Lung (tissue), 16 donors: ENCODE results near the gene APEX1. TPM values are rescaled to one million over a fixed set of nuclear protein-coding genes. Genes with fewer than 3 reads are reported as not detected.

ENCODE experiments used
- ATAC-seq: fragments of 200-7000 bp; cut with Tn5 transposase; one replicate; pipeline ENCODE4 v1.9.1; 2020; ENCODE audit warnings: moderate number of reproducible peaks; ENCODE audit not compliant: insufficient read depth, low FRiP score
- DNase-seq, 3 donors: peaks; one replicate each; pipeline ENCODE4 v3.0.0-alpha.2; 2013 to 2017
- H3K27ac ChIP-seq, 2 donors: one replicate each; pipeline ENCODE4 v1.5.1; 2013; ENCODE audit warnings: mild to moderate bottlenecking in 2 of 2, moderate library complexity in 2 of 2, control low read depth in 1 of 2, inconsistent platforms in 1 of 2, low read depth in 1 of 2, low read length in 1 of 2
- H3K27me3 ChIP-seq, 3 donors: one replicate each; pipeline ENCODE4 v1.5.1; 2013; ENCODE audit warnings: low read length in 2 of 3; ENCODE audit not compliant: control insufficient read depth in 3 of 3, insufficient read depth in 3 of 3
- H3K36me3 ChIP-seq, 4 donors: one replicate each; pipeline ENCODE4 v1.5.1; 2013; ENCODE audit warnings: low read length in 4 of 4, mild to moderate bottlenecking in 1 of 4, moderate library complexity in 1 of 4; ENCODE audit not compliant: control insufficient read depth in 4 of 4, insufficient read depth in 4 of 4
- H3K4me1 ChIP-seq, 5 donors: one replicate each; pipeline ENCODE4 v1.5.1; 2013; ENCODE audit warnings: low read length in 5 of 5, mild to moderate bottlenecking in 2 of 5, moderate library complexity in 1 of 5; ENCODE audit not compliant: control insufficient read depth in 5 of 5, insufficient read depth in 5 of 5
- H3K4me3 ChIP-seq: one replicate; pipeline ENCODE4 v1.5.1; 2013; ENCODE audit warnings: mild to moderate bottlenecking, control low read depth, moderate library complexity
- H3K9ac ChIP-seq, 2 donors: one replicate each; pipeline ENCODE4 v1.5.1; 2013; ENCODE audit warnings: low read length in 2 of 2, control low read depth in 1 of 2; ENCODE audit not compliant: insufficient read depth in 1 of 2
- H3K9me3 ChIP-seq, 4 donors: one replicate each; pipeline ENCODE4 v1.5.1; 2013; ENCODE audit warnings: low read length in 3 of 4, mild to moderate bottlenecking in 1 of 4, moderate library complexity in 1 of 4; ENCODE audit not compliant: control insufficient read depth in 4 of 4, insufficient read depth in 3 of 4
- CTCF ChIP-seq: IDR thresholded peaks from 2 replicates; pipeline ENCODE4 v1.5.1; 2012; ENCODE audit warnings: mild to moderate bottlenecking; ENCODE audit errors: control extremely low read depth, extremely low read depth
- WGBS, 2 donors: extraction: QIAGEN DNeasy Blood & Tissue Kit; methylation state at CpG; one replicate each; pipeline ENCODE4 v1.1.7; 2013; 5-methylcytosine and 5-hydroxymethylcytosine counted together
- long read RNA-seq, 5 donors: transcript quantifications; one replicate each; lab custom pipeline, GENCODE V29; 2026
- polyA plus RNA-seq, 2 donors: library from polyadenylated mRNA; stranded (reverse); fragments of 200-250 nt; gene quantifications; one replicate each; pipeline ENCODE4 v1.2.1, GENCODE V29; 2013
- total RNA-seq, 2 donors: library from RNA; depleted of rRNA in 1 of 2; stranded (reverse); fragments of >200 nt in 1 of 2; gene quantifications; one replicate each; pipeline ENCODE4 v1.2.1, GENCODE V29; 2014 to 2021
- donor health status: control.
- donor health status: control.
- donor health status: Bipolar disorder and iron deficiency.
- donor health status: healthy.
- donor health status: DM: yes; HTN: yes; CAD: no.

Gene APEX1
- total RNA-seq (100 to 1,000 TPM in 1 of 2 donors, 10 to 100 TPM in 1; 66.2 to 144 TPM), polyA plus RNA-seq (100 to 1,000 TPM in 1 of 2 donors, 10 to 100 TPM in 1; 95.8 to 159 TPM)
- long read RNA-seq, donor 1, transcript APEX1-210 (5 exons, 1,437 nt), result minor isoform, 21 of 181 reads
- long read RNA-seq, donor 1, transcript APEX1-216 (3 exons, 1,803 nt), result minor isoform, 10 of 181 reads
- long read RNA-seq, donor 1, transcript APEX1-205 (4 exons, 1,603 nt), result minor isoform, 11 of 181 reads
- long read RNA-seq, donor 1, transcript APEX1-201 (5 exons, 1,484 nt), result major isoform, 87 of 181 reads
- long read RNA-seq, donor 1, partial matches to known transcripts, result 38 of 181 reads
- long read RNA-seq, donor 1, other reads (novel, unspliced or antisense), result 0 of 181 reads
- long read RNA-seq, donor 2, transcript APEX1-210 (5 exons, 1,437 nt), result minor isoform, 7 of 67 reads
- long read RNA-seq, donor 2, transcript APEX1-205 (4 exons, 1,603 nt), result minor isoform, 10 of 67 reads
- long read RNA-seq, donor 2, transcript APEX1-216 (3 exons, 1,803 nt), result minor isoform, 7 of 67 reads
- long read RNA-seq, donor 2, transcript APEX1-201 (5 exons, 1,484 nt), result major isoform, 34 of 67 reads
- long read RNA-seq, donor 2, partial matches to known transcripts, result 5 of 67 reads
- long read RNA-seq, donor 2, other reads (novel, unspliced or antisense), result 0 of 67 reads
- long read RNA-seq, donor 3, transcript APEX1-201 (5 exons, 1,484 nt), result major isoform, 43 of 155 reads
- long read RNA-seq, donor 3, transcript APEX1-205 (4 exons, 1,603 nt), result minor isoform, 10 of 155 reads
- long read RNA-seq, donor 3, transcript APEX1-216 (3 exons, 1,803 nt), result minor isoform, 6 of 155 reads
- long read RNA-seq, donor 3, transcript APEX1-210 (5 exons, 1,437 nt), result minor isoform, 7 of 155 reads
- long read RNA-seq, donor 3, partial matches to known transcripts, result 85 of 155 reads
- long read RNA-seq, donor 3, other reads (novel, unspliced or antisense), result 0 of 155 reads
- long read RNA-seq, donor 4, transcript APEX1-201 (5 exons, 1,484 nt), result major isoform, 22 of 92 reads
- long read RNA-seq, donor 4, transcript APEX1-205 (4 exons, 1,603 nt), result minor isoform, 6 of 92 reads
- long read RNA-seq, donor 4, transcript APEX1-216 (3 exons, 1,803 nt), result minor isoform, 6 of 92 reads
- long read RNA-seq, donor 4, transcript APEX1-210 (5 exons, 1,437 nt), result minor isoform, 5 of 92 reads
- long read RNA-seq, donor 4, partial matches to known transcripts, result 51 of 92 reads
- long read RNA-seq, donor 4, other reads (novel, unspliced or antisense), result 0 of 92 reads
- long read RNA-seq, donor 5, transcript APEX1-216 (3 exons, 1,803 nt), result minor isoform, 18 of 296 reads
- long read RNA-seq, donor 5, transcript APEX1-210 (5 exons, 1,437 nt), result minor isoform, 29 of 296 reads
- long read RNA-seq, donor 5, transcript APEX1-202 (5 exons, 1,387 nt), result minor isoform, 10 of 296 reads
- long read RNA-seq, donor 5, transcript APEX1-201 (5 exons, 1,484 nt), result major isoform, 86 of 296 reads
- long read RNA-seq, donor 5, partial matches to known transcripts, result 144 of 296 reads
- long read RNA-seq, donor 5, other reads (novel, unspliced or antisense), result 0 of 296 reads

- H3K27ac ChIP-seq, result peak within 1 kb of the TSS; percentile 96
- no peaks in the 10 kb centered on the region for H3K27me3 ChIP-seq
- peaks cover 25 to 45% (median 36%) of the 10 kb centered on the region in 4 donors for H3K36me3 ChIP-seq
- peaks cover 0 to 11% (median 5%) of the 10 kb centered on the region in 5 donors for H3K4me1 ChIP-seq
- DNase-seq (peak; percentile 99 to 100 (median 99)), ATAC-seq (peak; percentile 88)
- no peak for TF ChIP-seq CTCF
- H3K9me3 ChIP-seq, result no peaks in the 10 kb centered on the region
- peak within 1 kb of the TSS; percentile 87 to 93 for H3K9ac ChIP-seq
- WGBS, 2 donors, result 0% methylated on average over 56 of the region's 56 CpGs
- peak within 1 kb of the TSS; percentile 74 for H3K4me3 ChIP-seq
Measured at GRCh38 chr14:20454516-20455354, at the start of gene APEX1, which contains the start of gene OSGEP. TSS of gene APEX1 (plus strand) at chr14:20455226. CDS start at chr14:20455646, 420 bp downstream. TSS of gene OSGEP (minus strand) at chr14:20454812. CDS start at chr14:20454683, 129 bp downstream.

GRCh38 chr14:20409226-20409625, 45.8 kb upstream of the APEX1 start:
- WGBS, 2 donors, result 93 to 96% methylated on average over 2 of the region's 2 CpGs
- Histone ChIP-seq H3K27me3 (no peaks in the 10 kb centered on the region), H3K9me3 (no peaks in the 10 kb centered on the region), H3K27ac (no peak overlapping the region), H3K36me3 (peaks cover 13 to 28% (median 17%) of the 10 kb centered on the region in 4 donors), H3K4me1 (peaks cover 0 to 13% (median 3%) of the 10 kb centered on the region in 5 donors), H3K4me3 (no peak overlapping the region), H3K9ac (no peak overlapping the region)
- DNase-seq (no peak), ATAC-seq (no peak)
- no peak for TF ChIP-seq CTCF
